ENCODE data around the gene GABBR2.

GABBR2 gene

DNA sequence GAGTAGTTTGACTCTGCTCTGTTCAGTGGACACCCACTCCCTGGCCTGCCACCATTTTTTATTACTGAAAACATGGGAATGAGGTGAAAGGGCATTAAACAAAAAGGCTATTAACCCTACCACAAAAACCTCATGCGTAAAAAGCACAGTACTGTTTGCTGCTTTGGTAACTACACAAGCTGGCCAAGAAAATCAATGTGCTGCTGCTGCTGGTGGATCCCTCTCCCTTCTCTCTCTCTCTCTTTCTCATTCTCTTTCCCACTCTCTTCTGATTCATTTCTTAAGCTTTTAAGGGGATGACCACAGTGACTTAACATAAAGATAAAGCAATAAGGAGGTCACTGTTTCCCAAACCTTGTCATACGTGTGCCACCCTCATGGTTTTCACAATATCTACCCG is 270.1 kb downstream of the GABBR2 start:
- Histone ChIP-seq H3K27ac (no peak overlapping the region), H3K36me3 (ENCODE audit: control insufficient read depth, insufficient read depth, low read length) (no peaks in the 10 kb centered on the region), H3K4me1 (no peaks in the 10 kb centered on the region), H3K27me3 (ENCODE audit: control insufficient read depth, insufficient read depth, low read length) (no peaks in the 10 kb centered on the region), H3K4me3 (ENCODE audit: low read depth, low read length) (no peak overlapping the region), H2AFZ (no peak overlapping the region), H3K9me3 (ENCODE audit: control insufficient read depth, low read length) (no peaks in the 10 kb centered on the region), H3K9ac (no peak overlapping the region), H3K4me2 (ENCODE audit: low read length) (no peak overlapping the region), H3K79me2 (no peaks in the 10 kb centered on the region)
- TF ChIP-seq, protein P1, sequence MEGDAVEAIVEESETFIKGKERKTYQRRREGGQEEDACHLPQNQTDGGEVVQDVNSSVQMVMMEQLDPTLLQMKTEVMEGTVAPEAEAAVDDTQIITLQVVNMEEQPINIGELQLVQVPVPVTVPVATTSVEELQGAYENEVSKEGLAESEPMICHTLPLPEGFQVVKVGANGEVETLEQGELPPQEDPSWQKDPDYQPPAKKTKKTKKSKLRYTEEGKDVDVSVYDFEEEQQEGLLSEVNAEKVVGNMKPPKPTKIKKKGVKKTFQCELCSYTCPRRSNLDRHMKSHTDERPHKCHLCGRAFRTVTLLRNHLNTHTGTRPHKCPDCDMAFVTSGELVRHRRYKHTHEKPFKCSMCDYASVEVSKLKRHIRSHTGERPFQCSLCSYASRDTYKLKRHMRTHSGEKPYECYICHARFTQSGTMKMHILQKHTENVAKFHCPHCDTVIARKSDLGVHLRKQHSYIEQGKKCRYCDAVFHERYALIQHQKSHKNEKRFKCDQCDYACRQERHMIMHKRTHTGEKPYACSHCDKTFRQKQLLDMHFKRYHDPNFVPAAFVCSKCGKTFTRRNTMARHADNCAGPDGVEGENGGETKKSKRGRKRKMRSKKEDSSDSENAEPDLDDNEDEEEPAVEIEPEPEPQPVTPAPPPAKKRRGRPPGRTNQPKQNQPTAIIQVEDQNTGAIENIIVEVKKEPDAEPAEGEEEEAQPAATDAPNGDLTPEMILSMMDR (IDR thresholded peaks at IDR 0.05): no peak

DNA sequence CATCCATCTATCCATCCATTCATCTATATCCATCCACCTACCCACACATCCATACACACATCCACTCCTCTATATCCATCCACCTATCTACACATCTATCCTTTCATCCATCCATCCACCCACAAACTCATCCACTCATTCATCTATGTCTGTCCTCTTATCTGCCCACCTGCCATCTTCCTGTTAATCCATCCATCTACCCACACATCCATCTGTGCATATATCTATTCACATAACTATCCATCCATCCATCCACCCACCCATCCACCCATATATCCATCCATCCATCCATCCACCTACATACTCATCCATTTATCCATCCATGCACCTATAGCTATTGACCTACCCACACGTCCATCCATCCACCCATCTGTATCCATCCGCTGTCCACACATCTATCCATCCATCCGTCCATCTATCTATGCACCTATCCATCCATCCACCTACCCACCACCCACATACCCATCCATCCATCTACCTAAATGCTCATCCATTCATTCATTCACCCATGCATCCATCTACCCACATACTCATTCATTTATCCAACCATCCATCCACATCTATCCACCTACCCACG is 271.2 kb downstream of the GABBR2 start:
- H3K4me1 ChIP-seq: no peaks in the 10 kb centered on the region
- H2AFZ ChIP-seq: no peak overlapping the region
- H3K9me3 ChIP-seq (ENCODE audit: control insufficient read depth, low read length): no peaks in the 10 kb centered on the region
- H3K4me3 ChIP-seq (ENCODE audit: low read depth, low read length): no peak overlapping the region
- no peak overlapping the region for H3K27ac ChIP-seq
- H3K79me2 ChIP-seq: no peaks in the 10 kb centered on the region
- TF ChIP-seq, protein P1 (IDR thresholded peaks at IDR 0.05): no peak
- H3K36me3 ChIP-seq (ENCODE audit: control insufficient read depth, insufficient read depth, low read length): no peaks in the 10 kb centered on the region
- H3K4me2 ChIP-seq (ENCODE audit: low read length): no peak overlapping the region
- H3K27me3 ChIP-seq (ENCODE audit: control insufficient read depth, insufficient read depth, low read length): no peaks in the 10 kb centered on the region
- no peak overlapping the region for H3K9ac ChIP-seq

GRCh38 chr9:98432960-98433359 is 275.8 kb downstream of the GABBR2 start:
- no peak overlapping the region for H3K27ac ChIP-seq
- TF ChIP-seq, protein P1 (IDR thresholded peaks at IDR 0.05): no peak
- H3K27me3 ChIP-seq (ENCODE audit: control insufficient read depth, insufficient read depth, low read length): no peaks in the 10 kb centered on the region
- no peak overlapping the region for H3K9ac ChIP-seq
- H3K4me1 ChIP-seq: no peaks in the 10 kb centered on the region
- no peaks in the 10 kb centered on the region for H3K36me3 ChIP-seq (ENCODE audit: control insufficient read depth, insufficient read depth, low read length)
- H3K4me3 ChIP-seq (ENCODE audit: low read depth, low read length): no peak overlapping the region
- no peak overlapping the region for H3K4me2 ChIP-seq (ENCODE audit: low read length)
- H2AFZ ChIP-seq: no peak overlapping the region
- no peaks in the 10 kb centered on the region for H3K79me2 ChIP-seq
- H3K9me3 ChIP-seq (ENCODE audit: control insufficient read depth, low read length): no peaks in the 10 kb centered on the region

DNA sequence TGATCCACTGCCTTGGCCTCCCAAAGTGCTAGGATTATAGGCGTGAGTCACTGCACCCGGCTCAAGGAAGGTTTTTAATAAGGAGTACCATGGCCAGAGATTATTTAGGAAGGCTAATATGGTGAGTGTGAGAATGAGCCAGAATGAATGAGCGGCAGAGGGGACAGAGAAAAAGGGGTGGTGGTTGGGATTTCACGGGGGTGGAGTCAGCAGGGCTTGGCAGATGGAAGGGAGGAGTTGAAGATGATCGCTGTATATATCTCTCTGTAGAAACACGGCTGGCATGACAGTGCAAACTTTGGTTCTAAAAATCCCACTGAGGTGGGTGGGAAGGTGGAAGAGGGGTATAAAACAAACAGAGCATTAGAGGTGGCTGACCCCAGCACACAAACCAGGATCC is 276.6 kb downstream of the GABBR2 start:
- no peak overlapping the region for H2AFZ ChIP-seq
- no peaks in the 10 kb centered on the region for H3K9me3 ChIP-seq (ENCODE audit: control insufficient read depth, low read length)
- no peaks in the 10 kb centered on the region for H3K36me3 ChIP-seq (ENCODE audit: control insufficient read depth, insufficient read depth, low read length)
- no peaks in the 10 kb centered on the region for H3K27me3 ChIP-seq (ENCODE audit: control insufficient read depth, insufficient read depth, low read length)
- H3K4me1 ChIP-seq: no peaks in the 10 kb centered on the region
- H3K79me2 ChIP-seq: no peaks in the 10 kb centered on the region
- H3K4me2 ChIP-seq (ENCODE audit: low read length): no peak overlapping the region
- no peak overlapping the region for H3K9ac ChIP-seq
- H3K27ac ChIP-seq: no peak overlapping the region
- H3K4me3 ChIP-seq (ENCODE audit: low read depth, low read length): no peak overlapping the region
- TF ChIP-seq, protein P1 (IDR thresholded peaks at IDR 0.05): no peak

DNA sequence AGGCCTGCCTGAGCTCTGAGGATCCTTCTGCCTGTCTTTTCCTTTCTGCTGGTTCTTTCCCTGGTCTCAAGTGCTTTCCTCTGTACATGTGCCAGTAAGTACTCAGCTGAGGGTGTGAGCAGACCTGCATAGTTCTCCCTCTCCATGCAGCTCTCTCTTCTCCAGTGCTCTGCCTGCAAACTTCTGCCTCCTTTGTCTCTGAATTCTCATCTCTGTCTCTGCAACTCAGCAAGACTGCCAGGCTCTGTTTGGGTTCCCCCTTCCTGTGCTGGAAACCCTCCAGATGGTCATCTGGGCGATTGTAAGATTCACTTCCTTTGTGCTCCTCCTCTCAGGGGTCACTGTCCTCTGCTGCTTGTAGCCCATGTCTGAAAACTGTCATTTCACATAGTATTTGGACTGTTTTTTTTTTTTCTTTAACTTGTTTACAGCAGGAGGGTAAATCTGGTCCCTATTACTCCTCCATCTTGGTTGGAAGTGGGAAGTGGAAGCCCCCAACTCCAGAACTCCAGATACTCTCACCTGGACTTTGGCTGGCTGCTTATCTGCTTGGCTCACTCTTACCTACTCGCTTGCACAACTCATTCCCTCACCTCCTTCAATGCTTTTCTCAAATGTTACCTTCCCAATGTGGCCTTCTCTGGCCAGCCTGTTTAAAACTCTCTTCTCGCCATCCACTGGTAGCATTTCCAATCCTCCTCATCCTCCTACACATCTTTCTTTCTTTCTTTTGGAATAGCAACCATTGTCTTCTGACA is 278.0 kb downstream of the GABBR2 start:
- no peak overlapping the region for H3K9ac ChIP-seq
- no peaks in the 10 kb centered on the region for H3K4me1 ChIP-seq
- H3K27me3 ChIP-seq (ENCODE audit: control insufficient read depth, insufficient read depth, low read length): no peaks in the 10 kb centered on the region
- no peaks in the 10 kb centered on the region for H3K79me2 ChIP-seq
- no peak overlapping the region for H3K4me2 ChIP-seq (ENCODE audit: low read length)
- no peaks in the 10 kb centered on the region for H3K36me3 ChIP-seq (ENCODE audit: control insufficient read depth, insufficient read depth, low read length)
- H3K27ac ChIP-seq: no peak overlapping the region
- H3K9me3 ChIP-seq (ENCODE audit: control insufficient read depth, low read length): no peaks in the 10 kb centered on the region
- no peak overlapping the region for H2AFZ ChIP-seq
- no peak overlapping the region for H3K4me3 ChIP-seq (ENCODE audit: low read depth, low read length)
- TF ChIP-seq, protein P1 (IDR thresholded peaks at IDR 0.05): no peak
